Panc1 (cell line): Measurements from ENCODE around the gene ZNF304. TPM values are rescaled to one million over a fixed set of nuclear protein-coding genes. Genes with fewer than 3 reads are reported as not detected.

Experiments
- ATAC-seq: fragments of 200-7000 bp; cut with Tn5 transposase; 2 replicates; pipeline ENCODE4 v1.9.1; 2020; ENCODE audit warnings: mild to moderate bottlenecking, moderate library complexity
- BruUV-seq: library from RNA; stranded (reverse); fragments of 400-500 nt; replicated peaks from 2 replicates; lab custom pipeline; 2021; lab: Mats Ljungman, UMichigan
- CTCF ChIA-PET: fragments of 300-600 bp; sonication (Branson Sonifier 250); formaldehyde crosslinking; loops from one replicate; lab custom pipeline; 2022; ENCODE audit warnings: antibody characterized with exemption; lab: Charles Lee
- POLR2A ChIA-PET: fragments of 300-600 bp; sonication (Branson Sonifier 250); formaldehyde crosslinking; loops from one replicate; lab custom pipeline; 2022; ENCODE audit warnings: antibody characterized with exemption; lab: Charles Lee
- DNase-seq: peaks from one replicate; pipeline ENCODE4 v3.0.0-alpha.2; 2010; ENCODE audit warnings: low read depth, low spot score
- H3K27ac ChIP-seq: 2 replicates; pipeline ENCODE4 v1.5.1; 2011; ENCODE audit warnings: mild to moderate bottlenecking, low read length, inconsistent platforms
- H3K27me3 ChIP-seq: fragments of 200-500 bp; sonication (Bioruptor generic); 2 replicates; pipeline ENCODE4 v1.6.0; 2014; ENCODE audit warnings: low read length, inconsistent platforms; ENCODE audit not compliant: control insufficient read depth, insufficient read depth
- H3K36me3 ChIP-seq: fragments of 200-500 bp; sonication (Bioruptor generic); 2 replicates; pipeline ENCODE4 v1.5.1; 2014; ENCODE audit warnings: inconsistent platforms, mild to moderate bottlenecking, low read length, moderate library complexity; ENCODE audit not compliant: control insufficient read depth, insufficient read depth
- H3K4me1 ChIP-seq: 2 replicates; pipeline ENCODE4 v1.5.1; 2011; ENCODE audit warnings: inconsistent platforms, mild to moderate bottlenecking, low read length, moderate library complexity; ENCODE audit not compliant: control insufficient read depth, insufficient read depth
- H3K4me3 ChIP-seq, 2 experiments: 2 replicates each; pipeline ENCODE4 v1.5.1; 2011 to 2012; ENCODE audit warnings: low read depth in 2 of 2, low read length in 2 of 2, mild to moderate bottlenecking in 2 of 2, inconsistent platforms in 1 of 2, moderate library complexity in 1 of 2
- H3K9me3 ChIP-seq: fragments of 200-500 bp; sonication (Bioruptor generic); 2 replicates; pipeline ENCODE4 v1.5.1; 2014; ENCODE audit warnings: low read depth, mild to moderate bottlenecking, inconsistent platforms, low read length, moderate library complexity; ENCODE audit not compliant: control insufficient read depth, insufficient read depth
- CTCF ChIP-seq: fragments of 450-650 bp; IDR thresholded peaks from 2 replicates; pipeline ENCODE4 v1.5.1; 2017; ENCODE audit warnings: mild to moderate bottlenecking
- POLR2AphosphoS5 ChIP-seq: IDR thresholded peaks from 2 replicates; pipeline ENCODE4 v1.6.1; 2012; ENCODE audit warnings: mild to moderate bottlenecking, low read depth, low read length, moderate library complexity
- SIN3A ChIP-seq: IDR thresholded peaks from 2 replicates; pipeline ENCODE4 v1.6.1; 2012; ENCODE audit warnings: low read depth, mild to moderate bottlenecking, low read length, moderate library complexity, borderline replicate concordance; ENCODE audit not compliant: insufficient read depth
- TCF7L2 ChIP-seq: IDR thresholded peaks from 2 replicates; pipeline ENCODE4 v1.6.1; 2011; ENCODE audit warnings: mild to moderate bottlenecking, low read depth, low read length, inconsistent platforms
- in situ Hi-C: cut with HindIII; loops from 2 replicates; pipeline ENCODE4 v1.10.0; 2016; ENCODE audit warnings: low sequenced_read_pairs, low pct_unique_long_range_greater_than_20kb
- intact Hi-C: fragments of 100-400 bp; cut with micrococcal nuclease; formaldehyde crosslinking; loops from one replicate; pipeline ENCODE4 v1.10.0; 2022; ENCODE audit not compliant: unreplicated experiment
- total RNA-seq: library from RNA; stranded (reverse); gene quantifications from one replicate; pipeline ENCODE4 v1.2.1, GENCODE V29; 2021; ENCODE audit not compliant: unreplicated experiment
- TF ChIP-seq, protein P1 (sequence below), 2 experiments: IDR thresholded peaks; 2 replicates each; pipeline ENCODE4 v1.6.1; 2011 to 2012; ENCODE audit warnings: low read depth in 2 of 2, control low read depth in 1 of 2, low read length in 1 of 2, mild to moderate bottlenecking in 1 of 2, moderate library complexity in 1 of 2; ENCODE audit not compliant: insufficient read depth in 1 of 2

The ZNF304 gene
- total RNA-seq, 1 experiment from 2014 or later = 10.8 TPM

- CTCF ChIA-PET = no interaction called here
- Histone ChIP-seq H3K4me3 (no peak overlapping the region), H3K9me3 (peaks cover 34% of the 10 kb centered on the region), H3K27ac (no peak overlapping the region), H3K4me1 (peaks cover 5% of the 10 kb centered on the region), H3K36me3 (peaks cover 7% of the 10 kb centered on the region; the same call in 1 of the 2 replicates), H3K27me3 (no peaks in the 10 kb centered on the region)
- in situ Hi-C loops (no loop called here), intact Hi-C loops (no loop called here)
- no peak for DNase-seq
- POLR2A ChIA-PET = no interaction called here
- no TSS peak for BruUV-seq
- TF ChIP-seq, protein P1, sequence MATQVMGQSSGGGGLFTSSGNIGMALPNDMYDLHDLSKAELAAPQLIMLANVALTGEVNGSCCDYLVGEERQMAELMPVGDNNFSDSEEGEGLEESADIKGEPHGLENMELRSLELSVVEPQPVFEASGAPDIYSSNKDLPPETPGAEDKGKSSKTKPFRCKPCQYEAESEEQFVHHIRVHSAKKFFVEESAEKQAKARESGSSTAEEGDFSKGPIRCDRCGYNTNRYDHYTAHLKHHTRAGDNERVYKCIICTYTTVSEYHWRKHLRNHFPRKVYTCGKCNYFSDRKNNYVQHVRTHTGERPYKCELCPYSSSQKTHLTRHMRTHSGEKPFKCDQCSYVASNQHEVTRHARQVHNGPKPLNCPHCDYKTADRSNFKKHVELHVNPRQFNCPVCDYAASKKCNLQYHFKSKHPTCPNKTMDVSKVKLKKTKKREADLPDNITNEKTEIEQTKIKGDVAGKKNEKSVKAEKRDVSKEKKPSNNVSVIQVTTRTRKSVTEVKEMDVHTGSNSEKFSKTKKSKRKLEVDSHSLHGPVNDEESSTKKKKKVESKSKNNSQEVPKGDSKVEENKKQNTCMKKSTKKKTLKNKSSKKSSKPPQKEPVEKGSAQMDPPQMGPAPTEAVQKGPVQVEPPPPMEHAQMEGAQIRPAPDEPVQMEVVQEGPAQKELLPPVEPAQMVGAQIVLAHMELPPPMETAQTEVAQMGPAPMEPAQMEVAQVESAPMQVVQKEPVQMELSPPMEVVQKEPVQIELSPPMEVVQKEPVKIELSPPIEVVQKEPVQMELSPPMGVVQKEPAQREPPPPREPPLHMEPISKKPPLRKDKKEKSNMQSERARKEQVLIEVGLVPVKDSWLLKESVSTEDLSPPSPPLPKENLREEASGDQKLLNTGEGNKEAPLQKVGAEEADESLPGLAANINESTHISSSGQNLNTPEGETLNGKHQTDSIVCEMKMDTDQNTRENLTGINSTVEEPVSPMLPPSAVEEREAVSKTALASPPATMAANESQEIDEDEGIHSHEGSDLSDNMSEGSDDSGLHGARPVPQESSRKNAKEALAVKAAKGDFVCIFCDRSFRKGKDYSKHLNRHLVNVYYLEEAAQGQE (IDR thresholded peaks at IDR 0.05; ENCODE audit: insufficient read depth in 1 of 2, low read depth in 2 of 2, low read length in 1 of 2) = no peak
- no peak for TF ChIP-seq SIN3A
- no peak for ATAC-seq
These were observed 8.2 kb downstream of the ZNF304 start for GRCh38 chr19:57359300-57359699.

DNA sequence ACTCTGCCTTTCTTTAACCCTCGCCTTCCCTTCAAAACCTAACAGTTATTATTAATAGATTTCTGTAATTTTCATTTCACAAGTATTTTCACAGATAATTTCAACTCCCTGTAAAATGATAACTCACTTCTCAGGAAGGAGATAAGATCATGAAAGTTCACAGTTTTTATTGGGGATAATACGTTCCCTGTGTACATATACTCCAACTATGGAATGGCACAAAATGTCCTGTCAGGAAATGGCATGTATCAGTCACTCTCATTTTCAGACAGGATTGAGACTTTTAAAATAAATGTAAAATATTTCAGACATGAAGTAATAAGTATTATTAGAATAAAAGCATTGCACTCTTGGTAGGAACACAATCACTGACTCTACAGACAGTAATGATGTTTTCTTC lies 11.3 kb downstream of the ZNF304 start:
- CTCF ChIA-PET = no interaction called here
- peak overlapping the region; percentile 97 for H3K27ac ChIP-seq
- H3K4me3 ChIP-seq = peak overlapping the region; percentile 80 to 81
- H3K36me3 ChIP-seq = no peaks in the 10 kb centered on the region
- BruUV-seq = no TSS peak
- in situ Hi-C loops (no loop called here), intact Hi-C loops (no loop called here)
- H3K4me1 ChIP-seq = peaks cover 5% of the 10 kb centered on the region
- peaks cover 5% of the 10 kb centered on the region; the same call in 1 of the 2 replicates for H3K9me3 ChIP-seq
- H3K27me3 ChIP-seq = no peaks in the 10 kb centered on the region
- ATAC-seq = no peak
- TF ChIP-seq SIN3A (no peak), TCF7L2 (no peak), POLR2AphosphoS5 (no peak), CTCF (no peak)
- TF ChIP-seq, protein P1 (IDR thresholded peaks at IDR 0.05; ENCODE audit: insufficient read depth in 1 of 2, low read depth in 2 of 2, low read length in 1 of 2) = no peak
- POLR2A ChIA-PET = no interaction called here
- DNase-seq = no peak
